ENCODE results near the gene GNG13. TPM values are rescaled to one million over a fixed set of nuclear protein-coding genes. Genes with fewer than 3 reads are reported as not detected.
A peak's percentile ranks its signal among the peaks of the same experiment; 100 is the strongest.

The GNG13 gene
- total and polyA plus RNA-seq, 7 donors = not detected

DNA sequence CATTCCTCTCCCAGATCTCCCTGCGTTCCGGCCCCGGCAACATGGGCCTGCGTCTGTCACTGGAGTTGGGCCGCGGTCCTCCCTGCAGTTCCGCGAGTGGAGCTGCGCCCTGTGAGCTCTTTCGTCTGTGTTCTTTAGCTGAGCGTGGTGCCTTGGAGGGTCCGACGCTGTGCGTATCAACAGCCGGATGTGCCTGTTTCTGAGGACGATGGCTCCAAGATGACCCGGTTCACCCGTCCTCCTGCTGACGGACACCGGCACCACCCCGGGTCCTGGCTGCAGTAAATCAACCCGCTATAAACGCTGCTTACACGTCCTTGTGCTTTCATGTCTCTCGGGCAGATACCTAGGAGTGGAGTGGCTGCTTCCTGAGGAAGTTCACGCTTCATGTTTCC is 44.8 kb upstream of the GNG13 start:
- WGBS, 3 donors = 48 to 49% (median 48%) methylated on average over 26 of the region's 26 CpGs
- no peaks in the 10 kb centered on the region for H3K36me3 ChIP-seq (ENCODE audit: insufficient read depth in 1 of 2, low read depth in 1 of 2)
- H3K4me3 ChIP-seq = no peak overlapping the region
- peak in 1 of 2 donors; percentile 42 for DNase-seq
- intact Hi-C loops (cut with DNase I) = no loop called here
- TF ChIP-seq, protein P1, sequence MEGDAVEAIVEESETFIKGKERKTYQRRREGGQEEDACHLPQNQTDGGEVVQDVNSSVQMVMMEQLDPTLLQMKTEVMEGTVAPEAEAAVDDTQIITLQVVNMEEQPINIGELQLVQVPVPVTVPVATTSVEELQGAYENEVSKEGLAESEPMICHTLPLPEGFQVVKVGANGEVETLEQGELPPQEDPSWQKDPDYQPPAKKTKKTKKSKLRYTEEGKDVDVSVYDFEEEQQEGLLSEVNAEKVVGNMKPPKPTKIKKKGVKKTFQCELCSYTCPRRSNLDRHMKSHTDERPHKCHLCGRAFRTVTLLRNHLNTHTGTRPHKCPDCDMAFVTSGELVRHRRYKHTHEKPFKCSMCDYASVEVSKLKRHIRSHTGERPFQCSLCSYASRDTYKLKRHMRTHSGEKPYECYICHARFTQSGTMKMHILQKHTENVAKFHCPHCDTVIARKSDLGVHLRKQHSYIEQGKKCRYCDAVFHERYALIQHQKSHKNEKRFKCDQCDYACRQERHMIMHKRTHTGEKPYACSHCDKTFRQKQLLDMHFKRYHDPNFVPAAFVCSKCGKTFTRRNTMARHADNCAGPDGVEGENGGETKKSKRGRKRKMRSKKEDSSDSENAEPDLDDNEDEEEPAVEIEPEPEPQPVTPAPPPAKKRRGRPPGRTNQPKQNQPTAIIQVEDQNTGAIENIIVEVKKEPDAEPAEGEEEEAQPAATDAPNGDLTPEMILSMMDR (IDR thresholded peaks at IDR 0.05) = no peak
- H3K4me1 ChIP-seq = no peaks in the 10 kb centered on the region
- peaks cover 0 to 21% (median 9%) of the 10 kb centered on the region in 3 donors for H3K27me3 ChIP-seq (ENCODE audit: insufficient read depth in 3 of 3, low read length in 2 of 3)
- H3K27ac ChIP-seq = no peak overlapping the region
- ATAC-seq = no peak
- no peaks in the 10 kb centered on the region for H3K9me3 ChIP-seq

GRCh38 chr16:844638-845350 is 44.3 kb upstream of the GNG13 start:
- Histone ChIP-seq H3K36me3 (ENCODE audit: insufficient read depth in 1 of 2, low read depth in 1 of 2) (no peaks in the 10 kb centered on the region), H3K27me3 (ENCODE audit: insufficient read depth in 3 of 3, low read length in 2 of 3) (peaks cover 0 to 26% (median 9%) of the 10 kb centered on the region in 3 donors), H3K4me1 (no peaks in the 10 kb centered on the region), H3K9me3 (no peaks in the 10 kb centered on the region), H3K27ac (no peak overlapping the region), H3K4me3 (no peak overlapping the region)
- TF ChIP-seq, protein P1 (IDR thresholded peaks at IDR 0.05) = no peak
- intact Hi-C loops (cut with DNase I) = no loop called here
- ATAC-seq = no peak
- 82 to 87% (median 84%) methylated on average over 47 to 48 of the region's 48 CpGs for WGBS, 3 donors
- DNase-seq = peak in 1 of 2 donors; percentile 49

GRCh38 chr16:843771-844170 is 43.2 kb upstream of the GNG13 start:
- H3K36me3 ChIP-seq (ENCODE audit: insufficient read depth in 1 of 2, low read depth in 1 of 2) = no peaks in the 10 kb centered on the region
- no peaks in the 10 kb centered on the region for H3K4me1 ChIP-seq
- ATAC-seq (no peak), DNase-seq (peak in 1 of 2 donors; percentile 38)
- WGBS, 3 donors = 84 to 89% (median 85%) methylated on average over 20 of the region's 20 CpGs
- H3K27ac ChIP-seq = no peak overlapping the region
- peaks cover 0 to 37% (median 9%) of the 10 kb centered on the region in 3 donors for H3K27me3 ChIP-seq (ENCODE audit: insufficient read depth in 3 of 3, low read length in 2 of 3)
- intact Hi-C loops (cut with DNase I) = no loop called here
- H3K4me3 ChIP-seq = no peak overlapping the region
- H3K9me3 ChIP-seq = no peaks in the 10 kb centered on the region
- TF ChIP-seq, protein P1 (IDR thresholded peaks at IDR 0.05) = no peak

DNA sequence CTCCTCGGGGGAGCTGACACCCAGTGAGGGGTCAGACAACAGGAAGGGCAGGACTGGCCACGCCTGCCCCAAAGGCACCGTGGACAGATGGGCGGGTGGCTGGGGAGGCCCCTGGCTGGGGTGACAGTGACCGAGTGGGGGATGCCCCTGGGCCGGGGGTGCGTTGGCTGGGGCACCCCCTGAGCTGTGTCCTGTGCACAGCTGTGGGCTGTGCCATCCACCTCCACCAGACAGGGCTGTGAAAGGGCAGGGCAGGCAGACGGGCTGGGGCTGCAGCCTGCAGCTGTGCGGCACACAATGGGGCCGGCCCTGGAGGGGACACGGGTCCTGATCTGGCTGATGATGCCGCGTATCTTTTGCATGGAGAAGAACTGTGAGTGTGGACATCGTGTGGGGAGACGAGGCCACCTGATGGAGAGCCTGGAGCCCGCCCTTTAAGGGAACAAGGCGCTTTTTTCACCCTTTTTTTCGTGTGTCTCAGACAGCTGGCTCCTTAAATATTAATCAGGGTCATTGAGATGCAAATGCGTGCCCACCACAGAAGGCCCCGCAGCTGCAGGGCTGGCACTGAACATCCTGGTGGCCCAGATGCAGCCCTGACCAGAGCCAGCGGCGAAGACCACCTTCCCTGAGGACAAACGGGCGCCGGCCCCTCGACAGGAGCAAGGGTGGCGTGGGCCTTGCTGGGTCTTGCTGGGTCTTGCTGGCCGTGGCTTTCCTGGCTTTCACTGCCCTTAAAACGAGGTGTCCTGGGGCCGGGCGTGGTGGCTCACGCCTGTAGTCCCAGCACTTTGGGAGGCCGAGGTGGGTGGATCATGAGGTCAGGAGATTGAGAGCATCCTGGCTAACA is 42.4 kb upstream of the GNG13 start:
- intact Hi-C loops (cut with DNase I) = no loop called here
- Histone ChIP-seq H3K4me1 (no peaks in the 10 kb centered on the region), H3K9me3 (no peaks in the 10 kb centered on the region), H3K27me3 (ENCODE audit: insufficient read depth in 3 of 3, low read length in 2 of 3) (peaks cover 0 to 40% (median 9%) of the 10 kb centered on the region in 3 donors), H3K36me3 (ENCODE audit: insufficient read depth in 1 of 2, low read depth in 1 of 2) (no peaks in the 10 kb centered on the region), H3K27ac (no peak overlapping the region), H3K4me3 (no peak overlapping the region)
- 60 to 64% (median 63%) methylated on average over 33 of the region's 33 CpGs for WGBS, 3 donors
- TF ChIP-seq, protein P1 (IDR thresholded peaks at IDR 0.05) = no peak
- peak in 1 of 2 donors; percentile 49 for DNase-seq
- no peak for ATAC-seq

Data from psoas muscle (tissue), 8 donors.